Measurements from ENCODE around the gene RABL3. TPM values are rescaled to one million over a fixed set of nuclear protein-coding genes. Genes with fewer than 3 reads are reported as not detected.
"Not testable (repeated sequence)": the region's sequence is repeated elsewhere in the genome, so short reads cannot be mapped to it uniquely, and the experiment has no call there.

The RABL3 gene
- total RNA-seq (10 to 100 TPM in 3 of 4 donors, 1 to 10 TPM in 1; 9.4 to 13.2 (median 12.6) TPM), polyA plus RNA-seq (10 to 100 TPM; 10.8 to 15.5 (median 13.3) TPM)

GRCh38 chr3:120742198-120742848 is at the start of gene RABL3, which contains the start of gene GTF2E1:
Gene RABL3, minus strand, starts transcription at chr3:120742516. Its CDS starts 9 bp downstream, at chr3:120742507.
Gene GTF2E1, plus strand, starts transcription at chr3:120742744. Its CDS starts 7,809 bp downstream, at chr3:120750553.
- Histone ChIP-seq H3K9me3 (no peaks in the 10 kb centered on the region), H3K4me1 (peaks cover 0 to 19% (median 10%) of the 10 kb centered on the region in 4 donors), H3K27ac (peak within 1 kb of the TSS; percentile 89 to 93 (median 92)), H3K36me3 (peaks cover 0 to 5% (median 0%) of the 10 kb centered on the region in 4 donors), H3K27me3 (no peaks in the 10 kb centered on the region), H3K4me3 (peak within 1 kb of the TSS; percentile 79 to 94 (median 87))
- peak; percentile 98 for DNase-seq
- TF ChIP-seq EP300 (IDR thresholded peaks at IDR 0.05) (peak in 1 of 4 donors; percentile 27), POLR2A (IDR thresholded peaks at IDR 0.05) (peak; percentile 45 to 49), POLR2AphosphoS5 (IDR thresholded peaks at IDR 0.05) (peak; percentile 48 to 79 (median 75)), CTCF (IDR thresholded peaks at IDR 0.05) (no peak)
- intact Hi-C loops (cut with DNase I), result loop anchor here (1.0 to 5.0 kb wide), 4 partner anchors 145 to 645 kb away; partner anchors contain the start of genes NDUFB4 and STXBP5L
- WGBS, 2 donors, result 0% methylated on average over 39 of the region's 39 CpGs

- TF ChIP-seq POLR2A (IDR thresholded peaks at IDR 0.05) (no peak), CTCF (IDR thresholded peaks at IDR 0.05) (no peak), EP300 (IDR thresholded peaks at IDR 0.05) (no peak), POLR2AphosphoS5 (IDR thresholded peaks at IDR 0.05) (no peak)
- Histone ChIP-seq H3K36me3 (no peaks in the 10 kb centered on the region), H3K4me1 (no peaks in the 10 kb centered on the region), H3K27me3 (no peaks in the 10 kb centered on the region), H3K9me3 (no peaks in the 10 kb centered on the region), H3K27ac (no peak overlapping the region), H3K4me3 (no peak overlapping the region)
- intact Hi-C loops (cut with DNase I), result no loop called here
- DNase-seq, result no peak
- 88 to 91% methylated on average over 1 of the region's 1 CpG for WGBS, 2 donors
These were observed 49.6 kb upstream of the RABL3 start for GRCh38 chr3:120791913-120792312.

GRCh38 chr3:120791010-120791409 is 48.7 kb upstream of the RABL3 start:
- no peak for DNase-seq
- H3K36me3 ChIP-seq, result no peaks in the 10 kb centered on the region
- no peaks in the 10 kb centered on the region for H3K9me3 ChIP-seq
- no peak overlapping the region for H3K4me3 ChIP-seq
- TF ChIP-seq EP300 (IDR thresholded peaks at IDR 0.05) (no peak), CTCF (IDR thresholded peaks at IDR 0.05) (no peak), POLR2AphosphoS5 (IDR thresholded peaks at IDR 0.05) (no peak), POLR2A (IDR thresholded peaks at IDR 0.05) (no peak)
- WGBS, 2 donors, result 86 to 95% methylated on average over 1 of the region's 1 CpG
- H3K27me3 ChIP-seq, result no peaks in the 10 kb centered on the region
- H3K4me1 ChIP-seq, result peaks cover 0 to 7% (median 3%) of the 10 kb centered on the region in 4 donors
- H3K27ac ChIP-seq, result no peak overlapping the region
- intact Hi-C loops (cut with DNase I), result no loop called here

GRCh38 chr3:120785832-120786231 is 43.5 kb upstream of the RABL3 start:
- WGBS, 2 donors, result 65 to 69% methylated on average over 5 of the region's 5 CpGs
- intact Hi-C loops (cut with DNase I); H3K4me3 ChIP-seq; H3K27me3 ChIP-seq; H3K9me3 ChIP-seq; DNase-seq: not testable (repeated sequence)
- peak overlapping the region in 1 of 4 donors; percentile 58 for H3K27ac ChIP-seq
- peaks cover 0 to 13% (median 3%) of the 10 kb centered on the region in 4 donors for H3K4me1 ChIP-seq
- peaks cover 0 to 11% (median 3%) of the 10 kb centered on the region in 4 donors for H3K36me3 ChIP-seq

GRCh38 chr3:120780977-120781376 is 38.7 kb upstream of the RABL3 start:
- Histone ChIP-seq H3K4me1 (peaks cover 0 to 6% (median 0%) of the 10 kb centered on the region in 4 donors), H3K27me3 (no peaks in the 10 kb centered on the region), H3K4me3 (no peak overlapping the region), H3K9me3 (no peaks in the 10 kb centered on the region), H3K36me3 (peaks cover 0 to 22% (median 6%) of the 10 kb centered on the region in 4 donors), H3K27ac (no peak overlapping the region)
- TF ChIP-seq CTCF (IDR thresholded peaks at IDR 0.05) (no peak), EP300 (IDR thresholded peaks at IDR 0.05) (no peak), POLR2AphosphoS5 (IDR thresholded peaks at IDR 0.05) (no peak), POLR2A (IDR thresholded peaks at IDR 0.05) (no peak)
- 86 to 90% methylated on average over 13 of the region's 13 CpGs for WGBS, 2 donors
- intact Hi-C loops (cut with DNase I), result no loop called here
- no peak for DNase-seq

Data from sigmoid colon (tissue), 7 donors.